NT2/D1 (cell line): ENCODE measurements around the gene CUL1.

ENCODE experiments used
- DNase-seq: peaks from one replicate; pipeline ENCODE4 v3.0.0-alpha.2; 2011; ENCODE audit warnings: low read depth, low spot score
- H3K27me3 ChIP-seq: 2 replicates; pipeline ENCODE4 v1.6.0; 2011; ENCODE audit warnings: mild to moderate bottlenecking; ENCODE audit not compliant: insufficient read length, insufficient read depth
- H3K36me3 ChIP-seq: 2 replicates; pipeline ENCODE4 v1.6.1; 2011; ENCODE audit warnings: mild to moderate bottlenecking, low read length, mixed read lengths; ENCODE audit not compliant: insufficient read depth, insufficient read length
- H3K4me1 ChIP-seq: 2 replicates; pipeline ENCODE4 v1.5.1; 2011; ENCODE audit not compliant: insufficient read depth, insufficient read length
- H3K4me3 ChIP-seq: 2 replicates; pipeline ENCODE4 v1.5.1; 2011; ENCODE audit warnings: low read depth; ENCODE audit not compliant: insufficient read length
- H3K9ac ChIP-seq: 2 replicates; pipeline ENCODE4 v1.6.0; 2011; ENCODE audit warnings: low read depth; ENCODE audit not compliant: insufficient read length
- H3K9me3 ChIP-seq: 2 replicates; pipeline ENCODE4 v1.5.1; 2011; ENCODE audit warnings: mild to moderate bottlenecking, low read length; ENCODE audit not compliant: insufficient read depth
- SUZ12 ChIP-seq: IDR thresholded peaks from 2 replicates; pipeline ENCODE4 v1.6.1; 2011; ENCODE audit not compliant: insufficient read length, insufficient read depth; ENCODE audit errors: extremely low read depth
- YY1 ChIP-seq: IDR thresholded peaks from 2 replicates; pipeline ENCODE4 v1.6.1; 2011; ENCODE audit not compliant: insufficient read length, insufficient read depth
- ZNF274 ChIP-seq: IDR thresholded peaks from 2 replicates; pipeline ENCODE4 v1.6.1; 2011; ENCODE audit warnings: mild to moderate bottlenecking, low read depth, low read length

Gene CUL1

DNA sequence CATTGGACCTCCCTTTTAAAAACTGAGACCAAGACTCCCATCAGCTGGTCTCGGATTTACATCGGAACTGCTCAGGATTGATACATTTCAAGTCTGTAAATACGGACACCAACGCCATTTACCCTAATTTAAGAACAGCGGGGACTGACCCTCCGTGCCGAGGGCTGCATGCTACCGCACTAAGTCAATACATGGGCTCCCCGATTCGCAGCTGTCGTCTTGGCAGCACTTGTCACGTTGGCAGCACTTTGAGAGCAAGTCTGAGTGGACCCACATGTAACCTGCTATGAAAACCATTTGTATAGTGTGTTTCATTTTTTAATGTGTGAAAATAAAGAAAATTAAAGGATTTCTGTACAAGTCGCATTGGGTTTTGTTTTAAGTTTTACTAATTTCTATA lies 102.0 kb downstream of the CUL1 start:
- TF ChIP-seq YY1: no peak
- TF ChIP-seq ZNF274: no peak
- TF ChIP-seq SUZ12: no peak
- no peaks in the 10 kb centered on the region for H3K27me3 ChIP-seq
- peaks cover 51% of the 10 kb centered on the region for H3K36me3 ChIP-seq
- no peaks in the 10 kb centered on the region; the same call in 1 of the 2 replicates for H3K9me3 ChIP-seq
- DNase-seq: no peak
- no peak overlapping the region for H3K9ac ChIP-seq
- H3K4me1 ChIP-seq: peaks cover 3% of the 10 kb centered on the region
- H3K4me3 ChIP-seq: no peak overlapping the region

DNA sequence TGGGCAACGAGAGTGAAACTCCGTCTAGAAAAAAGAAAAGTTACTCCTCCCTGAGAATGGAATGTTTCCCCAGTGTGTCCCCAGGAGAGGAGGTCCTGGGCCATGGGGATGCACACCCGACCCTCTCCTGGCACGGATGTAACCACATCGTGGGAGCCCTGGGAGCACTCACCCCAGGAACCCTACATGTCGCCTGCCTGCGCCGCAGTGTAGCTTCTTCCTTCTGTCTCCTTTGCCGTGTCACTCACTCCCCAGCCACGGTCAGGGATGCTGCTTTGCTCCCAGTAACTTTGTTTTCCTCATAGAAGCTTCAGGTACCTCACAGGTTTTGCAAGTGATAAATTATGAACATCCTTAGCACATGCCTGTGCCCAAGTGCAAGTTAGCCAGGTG lies 103.4 kb downstream of the CUL1 start:
- Histone ChIP-seq H3K4me1 (peaks cover 3% of the 10 kb centered on the region), H3K9ac (no peak overlapping the region), H3K9me3 (no peaks in the 10 kb centered on the region; the same call in 1 of the 2 replicates), H3K4me3 (no peak overlapping the region), H3K27me3 (no peaks in the 10 kb centered on the region), H3K36me3 (peaks cover 52% of the 10 kb centered on the region)
- DNase-seq: no peak
- no peak for TF ChIP-seq YY1
- no peak for TF ChIP-seq SUZ12
- TF ChIP-seq ZNF274: no peak

DNA sequence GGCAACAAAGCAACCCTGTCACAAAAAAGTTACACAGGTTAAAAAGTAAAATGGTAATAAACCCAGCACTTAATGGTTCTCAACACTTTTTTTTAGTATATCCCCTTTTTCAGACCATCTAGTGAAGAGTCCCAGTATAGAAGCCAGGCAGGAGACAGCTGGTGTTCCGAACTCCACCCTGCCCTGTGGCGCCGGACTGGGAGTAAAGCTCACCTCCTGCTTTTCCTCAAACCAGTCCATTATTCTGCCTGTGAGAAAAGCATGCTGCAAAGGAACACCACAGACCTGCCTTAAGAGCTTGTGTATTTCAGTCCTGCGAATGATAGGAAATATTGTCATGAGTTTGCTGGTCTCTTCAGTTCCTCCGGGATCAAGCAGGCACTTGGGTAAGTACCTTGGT lies 104.4 kb downstream of the CUL1 start:
- Histone ChIP-seq H3K9ac (no peak overlapping the region), H3K4me1 (peaks cover 3% of the 10 kb centered on the region), H3K27me3 (no peaks in the 10 kb centered on the region), H3K36me3 (peaks cover 54% of the 10 kb centered on the region), H3K9me3 (no peaks in the 10 kb centered on the region; the same call in 1 of the 2 replicates), H3K4me3 (no peak overlapping the region)
- DNase-seq: no peak
- no peak for TF ChIP-seq SUZ12
- TF ChIP-seq YY1: no peak
- TF ChIP-seq ZNF274: no peak

DNA sequence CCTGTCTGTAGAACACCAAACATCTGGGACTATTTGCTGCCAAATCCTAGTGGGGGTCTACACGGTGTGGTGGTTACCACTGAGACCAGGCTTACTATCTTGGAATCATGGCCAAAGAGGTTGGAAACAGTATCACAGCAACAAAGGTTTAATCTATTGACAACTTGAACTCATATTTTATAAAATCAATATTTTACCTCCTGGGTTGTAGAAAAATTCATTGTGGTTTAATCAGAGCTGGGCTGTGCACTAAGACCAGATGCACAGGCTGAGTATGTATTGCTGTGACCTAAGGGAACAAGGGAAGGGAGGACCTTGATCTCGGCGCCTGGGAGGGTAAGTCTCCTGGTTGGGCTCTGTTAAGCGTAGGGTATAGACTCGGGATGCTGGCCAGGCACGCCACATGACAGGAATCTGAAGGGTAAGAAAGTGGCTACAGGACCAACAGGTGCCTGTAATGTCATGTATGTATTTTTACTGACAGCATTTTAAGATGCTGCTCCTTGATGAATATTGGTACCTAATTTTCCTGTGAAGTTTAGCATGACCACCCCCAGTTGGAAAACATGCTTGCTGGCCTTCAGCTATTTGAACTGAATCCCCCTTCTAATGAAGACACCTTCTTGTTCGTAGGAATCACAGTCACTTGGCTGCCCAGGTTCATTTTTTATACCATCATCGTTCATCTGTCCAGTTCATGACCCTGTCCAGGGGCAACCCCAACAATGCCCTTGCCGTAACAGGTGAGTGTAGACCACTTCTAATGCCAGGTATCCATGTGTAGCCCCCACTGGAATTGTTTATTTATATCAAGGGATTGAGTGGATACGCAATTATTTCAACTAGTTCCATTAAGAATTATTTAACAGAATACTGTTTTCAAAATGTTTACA lies 105.9 kb downstream of the CUL1 start:
- H3K4me3 ChIP-seq: no peak overlapping the region
- H3K27me3 ChIP-seq: no peaks in the 10 kb centered on the region
- H3K9me3 ChIP-seq: no peaks in the 10 kb centered on the region
- peaks cover 3% of the 10 kb centered on the region for H3K4me1 ChIP-seq
- no peak for TF ChIP-seq SUZ12
- TF ChIP-seq ZNF274: no peak
- no peak for TF ChIP-seq YY1
- no peak overlapping the region for H3K9ac ChIP-seq
- no peak for DNase-seq
- H3K36me3 ChIP-seq: peaks cover 53% of the 10 kb centered on the region

DNA sequence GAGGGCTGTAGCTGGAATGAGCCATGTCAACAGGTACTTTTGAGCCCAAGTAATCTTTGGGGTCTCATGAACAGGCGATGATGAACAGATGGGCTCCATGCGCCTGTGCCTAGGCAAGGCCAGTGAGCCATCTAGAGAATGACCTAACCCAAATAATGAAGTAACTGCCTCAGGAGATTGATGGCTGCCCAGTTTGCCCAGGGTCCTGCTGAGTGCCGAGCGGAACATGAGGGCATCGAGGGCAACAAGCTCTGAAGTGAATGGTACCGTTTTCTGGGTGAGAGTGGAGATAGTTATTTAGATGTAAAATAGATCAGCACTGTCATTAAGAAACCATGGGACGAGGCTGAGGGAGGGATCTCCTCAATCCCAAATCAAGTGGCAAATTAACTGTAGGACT lies 107.5 kb downstream of the CUL1 start:
- no peaks in the 10 kb centered on the region for H3K27me3 ChIP-seq
- DNase-seq: no peak
- H3K4me3 ChIP-seq: no peak overlapping the region
- H3K36me3 ChIP-seq: peaks cover 49% of the 10 kb centered on the region
- TF ChIP-seq YY1 (no peak), SUZ12 (no peak), ZNF274 (no peak)
- no peak overlapping the region for H3K9ac ChIP-seq
- H3K4me1 ChIP-seq: no peaks in the 10 kb centered on the region
- no peaks in the 10 kb centered on the region for H3K9me3 ChIP-seq

DNA sequence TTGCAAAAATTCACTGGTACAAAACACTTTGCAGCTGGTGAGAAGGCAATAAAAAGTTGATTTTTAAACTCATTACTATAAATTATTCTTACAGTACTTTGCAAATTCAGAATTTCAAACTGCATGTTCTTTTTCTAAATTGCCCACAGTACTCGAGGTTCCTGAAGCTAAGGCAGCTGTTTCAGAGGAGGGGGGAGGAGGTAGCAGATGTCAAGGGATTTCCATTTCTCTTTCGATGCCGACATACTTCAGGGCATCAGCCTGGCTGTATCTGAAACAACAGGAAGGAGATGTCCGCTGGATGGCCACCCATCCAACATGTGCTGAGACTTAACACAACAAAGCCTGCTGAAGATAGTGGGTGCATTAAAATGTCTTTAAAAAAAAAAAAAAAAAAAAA lies 108.7 kb downstream of the CUL1 start:
- TF ChIP-seq SUZ12: no peak
- TF ChIP-seq YY1: no peak
- no peak for TF ChIP-seq ZNF274
- no peak for DNase-seq
- no peak overlapping the region for H3K9ac ChIP-seq
- H3K4me1 ChIP-seq: no peaks in the 10 kb centered on the region
- H3K27me3 ChIP-seq: no peaks in the 10 kb centered on the region
- H3K4me3 ChIP-seq: no peak overlapping the region
- H3K9me3 ChIP-seq: no peaks in the 10 kb centered on the region
- H3K36me3 ChIP-seq: peaks cover 49% of the 10 kb centered on the region

DNA sequence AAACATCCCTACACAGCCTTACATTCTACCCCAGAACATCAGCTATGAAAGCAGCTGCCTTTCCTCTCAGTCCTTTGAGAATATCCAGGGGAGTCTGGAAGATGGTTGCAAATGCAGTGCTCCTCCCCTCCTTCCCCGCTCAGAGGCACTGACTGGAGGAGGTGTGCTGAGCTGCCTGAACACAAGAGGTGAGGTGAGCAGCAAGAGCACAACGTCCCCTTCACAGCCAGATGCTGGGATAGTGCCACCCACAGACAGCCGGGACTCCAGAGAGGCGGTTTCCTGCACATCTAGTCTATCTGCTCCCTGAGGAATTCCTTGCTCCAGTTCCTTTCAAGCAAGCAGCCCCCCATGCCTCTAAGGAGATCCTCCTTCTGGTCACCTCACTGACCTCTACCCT lies 111.2 kb downstream of the CUL1 start:
- no peaks in the 10 kb centered on the region for H3K9me3 ChIP-seq
- H3K27me3 ChIP-seq: no peaks in the 10 kb centered on the region
- H3K9ac ChIP-seq: no peak overlapping the region
- TF ChIP-seq YY1 (no peak), ZNF274 (no peak), SUZ12 (no peak)
- H3K4me3 ChIP-seq: no peak overlapping the region
- no peak for DNase-seq
- no peaks in the 10 kb centered on the region for H3K4me1 ChIP-seq
- H3K36me3 ChIP-seq: peaks cover 61% of the 10 kb centered on the region
